WI38 (cell line): Measurements from ENCODE around the gene UBE2E1.

Experiments used
- H3K4me3 ChIP-seq: 2 replicates; pipeline ENCODE4 v1.5.1; 2011; ENCODE audit warnings: low read depth, mild to moderate bottlenecking, control low read depth, low read length
- CTCF ChIP-seq: IDR thresholded peaks from 2 replicates; pipeline ENCODE4 v1.5.1; 2012; ENCODE audit warnings: low read depth, mild to moderate bottlenecking, control low read depth, low read length

The UBE2E1 gene

GRCh38 chr3:23882487-23882918 lies 76.7 kb downstream of the UBE2E1 start:
- no peak overlapping the region for H3K4me3 ChIP-seq

GRCh38 chr3:23884481-23884880 lies 78.7 kb downstream of the UBE2E1 start:
- no peak overlapping the region for H3K4me3 ChIP-seq
- TF ChIP-seq CTCF: no peak

More at GRCh38 chr3:23882487-23882918, 76.7 kb downstream of the UBE2E1 start:
- no peak for TF ChIP-seq CTCF

- TF ChIP-seq CTCF: no peak
These were observed 79.5 kb downstream of the UBE2E1 start for GRCh38 chr3:23885210-23885609.

GRCh38 chr3:23886311-23886710 lies 80.6 kb downstream of the UBE2E1 start:
- no peak overlapping the region for H3K4me3 ChIP-seq
- no peak for TF ChIP-seq CTCF

More at GRCh38 chr3:23885210-23885609, 79.5 kb downstream of the UBE2E1 start:
- H3K4me3 ChIP-seq: no peak overlapping the region

GRCh38 chr3:23888617-23889228 lies 83.0 kb downstream of the UBE2E1 start:
- peak; percentile 61; the same call in 1 of the 2 replicates for TF ChIP-seq CTCF
- H3K4me3 ChIP-seq: no peak overlapping the region

GRCh38 chr3:23889386-23889785 lies 83.6 kb downstream of the UBE2E1 start:
- H3K4me3 ChIP-seq: no peak overlapping the region
- TF ChIP-seq CTCF: no peak

GRCh38 chr3:23889950-23890349 lies 84.2 kb downstream of the UBE2E1 start:
- H3K4me3 ChIP-seq: no peak overlapping the region
- no peak for TF ChIP-seq CTCF
